CD14-positive monocyte (primary cell): ENCODE data around the gene POLR2B. TPM values are rescaled to one million over a fixed set of nuclear protein-coding genes. Genes with fewer than 3 reads are reported as not detected.

Experiments
- DNase-seq, 3 donors: peaks; one replicate each; pipeline ENCODE4 v3.0.0-alpha.2; 2011 to 2022
- H2AFZ ChIP-seq: 2 replicates; pipeline ENCODE4 v1.6.0; 2012; ENCODE audit warnings: mild to moderate bottlenecking, low read depth, low read length, inconsistent platforms; ENCODE audit not compliant: insufficient read depth, poor library complexity, severe bottlenecking
- H3K27ac ChIP-seq, 2 donors: 1 replicate in 1 of 2; 2 replicates in 1 of 2; pipeline ENCODE4 v1.5.1; 2012 to 2013; ENCODE audit warnings: low read length in 2 of 2, control low read depth in 1 of 2, inconsistent platforms in 1 of 2, low read depth in 1 of 2, mild to moderate bottlenecking in 1 of 2
- H3K27me3 ChIP-seq, 2 donors: one replicate each; pipeline versions ENCODE4 v1.6.0 to v1.6.1; 2011 to 2013; ENCODE audit warnings: low read length in 2 of 2; ENCODE audit not compliant: control insufficient read depth in 2 of 2, insufficient read depth in 2 of 2
- H3K36me3 ChIP-seq, 2 donors: replicated peaks in 1 of 2; 1 replicate in 1 of 2; 2 replicates in 1 of 2; pipeline versions ENCODE4 v1.5.1 to v1.6.1; 2012 to 2013; ENCODE audit warnings: low read length in 2 of 2, control low read depth in 1 of 2, inconsistent platforms in 1 of 2, mild to moderate bottlenecking in 1 of 2; ENCODE audit not compliant: insufficient read depth in 2 of 2, control insufficient read depth in 1 of 2
- H3K4me1 ChIP-seq, 2 donors: 1 replicate in 1 of 2; 2 replicates in 1 of 2; pipeline versions ENCODE4 v1.5.1 to v1.6.1; 2012 to 2013; ENCODE audit warnings: low read length in 2 of 2, control low read depth in 1 of 2, inconsistent platforms in 1 of 2, mild to moderate bottlenecking in 1 of 2, moderate library complexity in 1 of 2; ENCODE audit not compliant: insufficient read depth in 2 of 2, control insufficient read depth in 1 of 2
- H3K4me2 ChIP-seq: replicated peaks from 2 replicates; pipeline ENCODE3; 2012; ENCODE audit warnings: low read length, moderate library complexity, mild to moderate bottlenecking; ENCODE audit not compliant: poor library complexity, severe bottlenecking; ENCODE audit errors: extremely low read depth
- H3K4me3 ChIP-seq, 3 experiments: fragments of 200-600 bp in 1 of 3; sonication (generic) in 1 of 3; replicated peaks in 1 of 3; 1 replicate in 2 of 3; 2 replicates in 1 of 3; pipeline ENCODE4 v1.5.1; 2011 to 2013; ENCODE audit warnings: low read length in 3 of 3, mild to moderate bottlenecking in 3 of 3, control low read depth in 2 of 3, low read depth in 2 of 3, inconsistent platforms in 1 of 3, moderate library complexity in 1 of 3
- H3K79me2 ChIP-seq: 2 replicates; pipeline ENCODE4 v1.6.0; 2012; ENCODE audit warnings: mild to moderate bottlenecking, control low read depth, inconsistent platforms, low read length, moderate library complexity; ENCODE audit not compliant: insufficient read depth
- H3K9ac ChIP-seq: 2 replicates; pipeline ENCODE4 v1.6.0; 2017; ENCODE audit warnings: low read length, mild to moderate bottlenecking; ENCODE audit not compliant: insufficient read depth, poor library complexity, severe bottlenecking
- H3K9me3 ChIP-seq, 2 donors: replicated peaks in 1 of 2; 1 replicate in 1 of 2; 2 replicates in 1 of 2; pipeline versions ENCODE4 v1.5.1 to v1.6.1; 2012 to 2013; ENCODE audit warnings: low read length in 2 of 2, control low read depth in 1 of 2; ENCODE audit not compliant: control insufficient read depth in 1 of 2, insufficient read depth in 1 of 2
- H4K20me1 ChIP-seq: 2 replicates; pipeline ENCODE4 v1.6.0; 2012; ENCODE audit warnings: mild to moderate bottlenecking, low read length, control low read depth, moderate library complexity; ENCODE audit not compliant: insufficient read depth
- H3K27ac Mint-ChIP-seq, 7 donors: one replicate each; pipeline ENCODE4 v1.8.0; 2020; ENCODE audit warnings: mild to moderate bottlenecking in 7 of 7, mixed read lengths in 7 of 7, moderate library complexity in 6 of 7, inconsistent platforms in 2 of 7
- H3K27me3 Mint-ChIP-seq, 3 donors: one replicate each; pipeline ENCODE4 v1.8.0; 2021 to 2022; ENCODE audit warnings: low read depth in 3 of 3, mild to moderate bottlenecking in 3 of 3, mixed read lengths in 3 of 3, moderate library complexity in 3 of 3, inconsistent platforms in 1 of 3
- H3K36me3 Mint-ChIP-seq, 2 donors: one replicate each; pipeline ENCODE4 v1.8.0; 2020; ENCODE audit warnings: mixed read lengths in 2 of 2, inconsistent platforms in 1 of 2, mild to moderate bottlenecking in 1 of 2
- H3K4me1 Mint-ChIP-seq: one replicate; pipeline ENCODE4 v1.8.0; 2020; ENCODE audit warnings: mild to moderate bottlenecking, mixed read lengths
- H3K4me3 Mint-ChIP-seq, 2 donors: one replicate each; pipeline ENCODE4 v1.8.0; 2020; ENCODE audit warnings: mild to moderate bottlenecking in 2 of 2, mixed read lengths in 2 of 2, moderate library complexity in 1 of 2
- H3K9me3 Mint-ChIP-seq, 7 donors: one replicate each; pipeline ENCODE4 v1.8.0; 2020 to 2022; ENCODE audit warnings: mixed read lengths in 7 of 7, mild to moderate bottlenecking in 6 of 7, moderate library complexity in 6 of 7, inconsistent platforms in 2 of 7
- WGBS: methylation state at CpG from one replicate; pipeline ENCODE4 v1.1.5; 2013; ENCODE audit warnings: missing lambda C conversion rate; ENCODE audit not compliant: insufficient coverage; 5-methylcytosine and 5-hydroxymethylcytosine counted together
- intact Hi-C, 2 donors: fragments of 100-400 bp; cut with micrococcal nuclease; formaldehyde crosslinking; loops; one replicate each; pipeline versions ENCODE4 v1.15.0 to v1.15.1; 2023
- polyA plus RNA-seq, 3 donors: library from polyadenylated mRNA; depleted of rRNA in 1 of 3; unstranded in 2 of 3; stranded (reverse) in 1 of 3; fragments of 300-500 nt in 2 of 3; fragments of >200 nt in 1 of 3; fragmentation: Illumina TruSeq in 2 of 3; gene quantifications; 1 replicate in 2 of 3; 2 replicates in 1 of 3; pipeline ENCODE4 v1.2.3, GENCODE V29; 2012 to 2021
- TF ChIP-seq, protein P1 (sequence below): fragments of 200-600 bp; IDR thresholded peaks from one replicate; pipeline ENCODE4 v1.8.0; 2022; ENCODE audit warnings: antibody characterized with exemption, mild to moderate bottlenecking

Gene POLR2B
- polyA plus RNA-seq, 3 donors: 29.0 to 42.1 (median 36.1) TPM

DNA sequence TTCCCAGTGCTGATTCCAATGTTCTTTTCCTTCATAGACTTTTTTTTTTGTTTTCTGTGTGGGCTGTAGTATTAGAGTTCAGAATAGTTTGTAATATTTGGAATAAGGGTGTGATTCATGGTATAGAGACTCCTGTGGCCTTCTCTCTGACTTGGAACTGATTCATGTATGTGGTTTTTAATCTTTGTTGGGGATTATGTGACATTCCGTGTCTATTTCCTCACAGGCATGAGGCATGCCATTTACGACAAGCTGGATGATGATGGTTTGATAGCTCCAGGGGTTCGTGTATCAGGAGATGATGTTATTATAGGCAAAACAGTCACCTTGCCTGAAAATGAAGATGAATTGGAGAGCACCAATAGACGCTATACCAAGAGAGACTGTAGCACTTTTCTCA is 44.4 kb downstream of the POLR2B start:
- H3K4me3 ChIP-seq: no peak overlapping the region
- H3K4me1 Mint-ChIP-seq: no peaks in the 10 kb centered on the region
- H3K27ac ChIP-seq: no peak overlapping the region
- H3K9ac ChIP-seq: no peak overlapping the region
- H2AFZ ChIP-seq: no peak overlapping the region
- intact Hi-C loops: no loop called here
- no peak overlapping the region for H3K4me2 ChIP-seq
- H3K36me3 ChIP-seq: peaks cover 95 to 100% of the 10 kb centered on the region in 2 donors
- no peak overlapping the region for H3K4me3 Mint-ChIP-seq
- H3K36me3 Mint-ChIP-seq: peaks cover 89 to 96% of the 10 kb centered on the region in 2 donors
- H3K4me1 ChIP-seq: no peaks in the 10 kb centered on the region
- H3K79me2 ChIP-seq: no peaks in the 10 kb centered on the region
- 92% methylated on average over 4 of the region's 4 CpGs for WGBS
- no peaks in the 10 kb centered on the region for H3K27me3 Mint-ChIP-seq
- no peak overlapping the region for H3K27ac Mint-ChIP-seq
- H3K27me3 ChIP-seq: no peaks in the 10 kb centered on the region
- TF ChIP-seq, protein P1, sequence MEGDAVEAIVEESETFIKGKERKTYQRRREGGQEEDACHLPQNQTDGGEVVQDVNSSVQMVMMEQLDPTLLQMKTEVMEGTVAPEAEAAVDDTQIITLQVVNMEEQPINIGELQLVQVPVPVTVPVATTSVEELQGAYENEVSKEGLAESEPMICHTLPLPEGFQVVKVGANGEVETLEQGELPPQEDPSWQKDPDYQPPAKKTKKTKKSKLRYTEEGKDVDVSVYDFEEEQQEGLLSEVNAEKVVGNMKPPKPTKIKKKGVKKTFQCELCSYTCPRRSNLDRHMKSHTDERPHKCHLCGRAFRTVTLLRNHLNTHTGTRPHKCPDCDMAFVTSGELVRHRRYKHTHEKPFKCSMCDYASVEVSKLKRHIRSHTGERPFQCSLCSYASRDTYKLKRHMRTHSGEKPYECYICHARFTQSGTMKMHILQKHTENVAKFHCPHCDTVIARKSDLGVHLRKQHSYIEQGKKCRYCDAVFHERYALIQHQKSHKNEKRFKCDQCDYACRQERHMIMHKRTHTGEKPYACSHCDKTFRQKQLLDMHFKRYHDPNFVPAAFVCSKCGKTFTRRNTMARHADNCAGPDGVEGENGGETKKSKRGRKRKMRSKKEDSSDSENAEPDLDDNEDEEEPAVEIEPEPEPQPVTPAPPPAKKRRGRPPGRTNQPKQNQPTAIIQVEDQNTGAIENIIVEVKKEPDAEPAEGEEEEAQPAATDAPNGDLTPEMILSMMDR: no peak
- no peaks in the 10 kb centered on the region for H3K9me3 ChIP-seq
- H3K9me3 Mint-ChIP-seq: no peaks in the 10 kb centered on the region
- peaks cover 24% of the 10 kb centered on the region for H4K20me1 ChIP-seq
- no peak for DNase-seq

DNA sequence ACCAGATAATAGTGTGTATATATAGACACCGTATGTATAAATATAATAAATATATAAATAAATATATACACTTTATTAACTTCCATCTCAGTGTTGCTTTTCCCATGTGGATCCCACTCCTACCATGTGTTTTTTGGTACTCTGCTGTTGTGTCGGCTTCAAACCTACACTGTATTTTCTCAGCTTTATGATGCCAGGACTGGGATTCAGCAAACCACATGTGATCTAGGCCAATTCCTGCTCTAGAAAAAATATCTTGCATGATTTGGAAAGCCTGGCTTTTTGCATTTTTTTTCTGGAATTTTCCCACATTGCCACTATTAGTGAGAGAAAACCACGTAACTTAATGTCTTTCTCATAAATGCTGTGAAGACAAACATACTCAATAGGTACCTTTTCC is 55.8 kb downstream of the POLR2B start:
- Mint-ChIP-seq H3K27me3 (no peaks in the 10 kb centered on the region), H3K36me3 (peaks cover 41 to 46% of the 10 kb centered on the region in 2 donors), H3K27ac (no peak overlapping the region), H3K9me3 (no peaks in the 10 kb centered on the region), H3K4me1 (peaks cover 3% of the 10 kb centered on the region), H3K4me3 (no peak overlapping the region)
- H3K27ac ChIP-seq: no peak overlapping the region
- H3K4me1 ChIP-seq: no peaks in the 10 kb centered on the region
- H3K4me2 ChIP-seq: no peak overlapping the region
- no peak overlapping the region for H3K4me3 ChIP-seq
- intact Hi-C loops: no loop called here
- peaks cover 26 to 37% of the 10 kb centered on the region in 2 donors for H3K36me3 ChIP-seq
- H3K9ac ChIP-seq: no peak overlapping the region
- no peaks in the 10 kb centered on the region for H3K9me3 ChIP-seq
- no peaks in the 10 kb centered on the region for H3K27me3 ChIP-seq
- H3K79me2 ChIP-seq: no peaks in the 10 kb centered on the region
- DNase-seq: no peak
- TF ChIP-seq, protein P1: no peak
- H2AFZ ChIP-seq: no peak overlapping the region
- peaks cover 6% of the 10 kb centered on the region for H4K20me1 ChIP-seq
- WGBS: 100% methylated on average over 1 of the region's 3 CpGs
